ENCODE results near the gene UXS1.

UXS1 gene

GRCh38 chr2:106094131-106094841 is 99.8 kb downstream of the UXS1 start:
- TF ChIP-seq CTCF (IDR thresholded peaks at IDR 0.05; ENCODE audit: borderline replicate concordance, insufficient read depth, low read depth, low read length): no peak
- H3K4me3 ChIP-seq (ENCODE audit: low read depth, low read length): no peak overlapping the region

- no peak for TF ChIP-seq CTCF (IDR thresholded peaks at IDR 0.05; ENCODE audit: borderline replicate concordance, insufficient read depth, low read depth, low read length)
- H3K4me3 ChIP-seq (ENCODE audit: low read depth, low read length): no peak overlapping the region
These were observed 103.0 kb downstream of the UXS1 start for GRCh38 chr2:106090916-106091618.

- H3K4me3 ChIP-seq (ENCODE audit: low read depth, low read length): no peak overlapping the region
- TF ChIP-seq CTCF (IDR thresholded peaks at IDR 0.05; ENCODE audit: borderline replicate concordance, insufficient read depth, low read depth, low read length): no peak
These were observed 104.5 kb downstream of the UXS1 start for GRCh38 chr2:106089611-106090010.

- TF ChIP-seq CTCF (IDR thresholded peaks at IDR 0.05; ENCODE audit: borderline replicate concordance, insufficient read depth, low read depth, low read length): peak; percentile 37; the same call in 1 of the 2 replicates
These were observed 108.7 kb downstream of the UXS1 start for GRCh38 chr2:106085181-106085940.

GRCh38 chr2:106080959-106081358 is 113.1 kb downstream of the UXS1 start:
- H3K4me3 ChIP-seq (ENCODE audit: low read depth, low read length): no peak overlapping the region
- TF ChIP-seq CTCF (IDR thresholded peaks at IDR 0.05; ENCODE audit: borderline replicate concordance, insufficient read depth, low read depth, low read length): no peak

More at GRCh38 chr2:106085181-106085940, 108.7 kb downstream of the UXS1 start:
- no peak overlapping the region for H3K4me3 ChIP-seq (ENCODE audit: low read depth, low read length)

DNA sequence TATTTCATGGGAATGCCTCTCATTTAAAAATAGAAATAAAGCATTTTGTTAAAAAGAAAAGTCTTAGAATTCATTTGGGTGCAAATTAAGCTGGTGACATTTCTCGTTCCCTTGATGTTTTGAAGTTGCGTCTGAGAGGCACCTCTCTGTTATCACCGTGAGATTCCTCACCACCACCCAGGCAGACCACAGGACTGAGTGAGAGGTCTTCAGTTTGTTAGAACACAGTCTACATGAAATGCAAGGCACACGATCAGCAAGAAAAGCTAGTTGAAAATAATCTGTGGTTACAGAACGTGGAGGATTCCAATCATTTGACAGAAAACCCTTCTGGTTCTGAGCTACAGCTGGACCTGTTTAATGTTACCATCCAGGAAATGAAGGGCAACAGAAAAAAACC is 116.0 kb downstream of the UXS1 start:
- H3K4me3 ChIP-seq (ENCODE audit: low read depth, low read length): no peak overlapping the region
- no peak for TF ChIP-seq CTCF (IDR thresholded peaks at IDR 0.05; ENCODE audit: borderline replicate concordance, insufficient read depth, low read depth, low read length)

Data from GM12875 (cell line).